ENCODE measurements around the gene NSMF. TPM values are rescaled to one million over a fixed set of nuclear protein-coding genes. Genes with fewer than 3 reads are reported as not detected.

NSMF gene
- total RNA-seq, 2 donors from 2014 or later = 42.4 to 128 TPM

GRCh38 chr9:137502008-137502911 is 43.1 kb upstream of the NSMF start:
- TF ChIP-seq CTCF (IDR thresholded peaks at IDR 0.05) (no peak), POLR2AphosphoS5 (IDR thresholded peaks at IDR 0.05) (no peak), POLR2A (IDR thresholded peaks at IDR 0.05) (no peak)
- intact Hi-C loops (cut with DNase I) = no loop called here
- Histone ChIP-seq H3K27me3 (replicated peaks; ENCODE audit: insufficient read depth) (no peaks in the 10 kb centered on the region), H3K27ac (no peak overlapping the region), H3K4me1 (replicated peaks) (no peaks in the 10 kb centered on the region), H3K9me3 (no peaks in the 10 kb centered on the region), H3K4me3 (no peak overlapping the region), H3K36me3 (no peaks in the 10 kb centered on the region)
- DNase-seq (ENCODE audit: low spot score) = no peak
- WGBS = 77% methylated on average over 36 of the region's 36 CpGs

GRCh38 chr9:137501457-137501856 is 42.3 kb upstream of the NSMF start:
- no peak for TF ChIP-seq POLR2A (IDR thresholded peaks at IDR 0.05)
- TF ChIP-seq CTCF (IDR thresholded peaks at IDR 0.05) = no peak
- TF ChIP-seq POLR2AphosphoS5 (IDR thresholded peaks at IDR 0.05) = no peak
- no peaks in the 10 kb centered on the region for H3K36me3 ChIP-seq
- WGBS = 91% methylated on average over 12 of the region's 12 CpGs
- no peak overlapping the region for H3K27ac ChIP-seq
- no peaks in the 10 kb centered on the region for H3K9me3 ChIP-seq
- intact Hi-C loops (cut with DNase I) = no loop called here
- no peaks in the 10 kb centered on the region for H3K4me1 ChIP-seq (replicated peaks)
- H3K4me3 ChIP-seq = no peak overlapping the region
- DNase-seq (ENCODE audit: low spot score) = no peak
- no peaks in the 10 kb centered on the region for H3K27me3 ChIP-seq (replicated peaks; ENCODE audit: insufficient read depth)

- H3K27ac ChIP-seq = no peak overlapping the region
- intact Hi-C loops (cut with DNase I) = no loop called here
- no peak for TF ChIP-seq POLR2AphosphoS5 (IDR thresholded peaks at IDR 0.05)
- TF ChIP-seq CTCF (IDR thresholded peaks at IDR 0.05) = no peak
- TF ChIP-seq POLR2A (IDR thresholded peaks at IDR 0.05) = no peak
- no peaks in the 10 kb centered on the region for H3K4me1 ChIP-seq (replicated peaks)
- no peak for DNase-seq (ENCODE audit: low spot score)
- WGBS = 95% methylated on average over 45 of the region's 45 CpGs
- no peaks in the 10 kb centered on the region for H3K36me3 ChIP-seq
- H3K27me3 ChIP-seq (replicated peaks; ENCODE audit: insufficient read depth) = no peaks in the 10 kb centered on the region
- no peaks in the 10 kb centered on the region for H3K9me3 ChIP-seq
- H3K4me3 ChIP-seq = no peak overlapping the region
Observed at GRCh38 chr9:137500666-137501397, 41.7 kb upstream of the NSMF start.

- Histone ChIP-seq H3K9me3 (no peaks in the 10 kb centered on the region), H3K27me3 (replicated peaks; ENCODE audit: insufficient read depth) (no peaks in the 10 kb centered on the region), H3K27ac (no peak overlapping the region), H3K4me1 (replicated peaks) (no peaks in the 10 kb centered on the region), H3K4me3 (no peak overlapping the region), H3K36me3 (no peaks in the 10 kb centered on the region)
- TF ChIP-seq POLR2AphosphoS5 (IDR thresholded peaks at IDR 0.05) = no peak
- TF ChIP-seq CTCF (IDR thresholded peaks at IDR 0.05) = no peak
- no peak for TF ChIP-seq POLR2A (IDR thresholded peaks at IDR 0.05)
- no peak for DNase-seq (ENCODE audit: low spot score)
- WGBS = 93% methylated on average over 36 of the region's 36 CpGs
- intact Hi-C loops (cut with DNase I) = no loop called here
Observed at GRCh38 chr9:137499858-137500661, 40.9 kb upstream of the NSMF start.
